GM10266 (cell line): Measurements from ENCODE around the gene NUDT22.

Experiments
- DNase-seq: peaks from one replicate; pipeline ENCODE4 v3.0.0; 2012; ENCODE audit errors: extremely low spot score
- CTCF ChIP-seq: IDR thresholded peaks from 2 replicates; pipeline ENCODE4 v1.5.1; 2012; ENCODE audit warnings: mild to moderate bottlenecking, low read depth; ENCODE audit not compliant: control insufficient read depth, insufficient read depth; ENCODE audit errors: missing control alignments

The NUDT22 gene

GRCh38 chr11:64207256-64208085, 18.6 kb upstream of the NUDT22 start:
- no peak for TF ChIP-seq CTCF
- DNase-seq = peak; percentile 93

GRCh38 chr11:64208086-64208795, 17.8 kb upstream of the NUDT22 start:
- TF ChIP-seq CTCF = no peak
- no peak for DNase-seq

- DNase-seq = no peak
- no peak for TF ChIP-seq CTCF
Observed at GRCh38 chr11:64208796-64209562, 17.1 kb upstream of the NUDT22 start.

- DNase-seq = no peak
- TF ChIP-seq CTCF = no peak
Observed at GRCh38 chr11:64209563-64209843, 16.6 kb upstream of the NUDT22 start.

GRCh38 chr11:64210301-64211020, 15.6 kb upstream of the NUDT22 start:
- no peak for DNase-seq
- no peak for TF ChIP-seq CTCF

GRCh38 chr11:64211181-64211872, 14.7 kb upstream of the NUDT22 start:
- DNase-seq = no peak
- TF ChIP-seq CTCF = no peak
